Measurements from ENCODE around the gene NAALADL2. TPM values are rescaled to one million over a fixed set of nuclear protein-coding genes. Genes with fewer than 3 reads are reported as not detected.

The NAALADL2 gene
- total and polyA plus RNA-seq, 2 of the 4 experiments (the other 2 are of a cell fraction) = 3.8 to 19.2 TPM

DNA sequence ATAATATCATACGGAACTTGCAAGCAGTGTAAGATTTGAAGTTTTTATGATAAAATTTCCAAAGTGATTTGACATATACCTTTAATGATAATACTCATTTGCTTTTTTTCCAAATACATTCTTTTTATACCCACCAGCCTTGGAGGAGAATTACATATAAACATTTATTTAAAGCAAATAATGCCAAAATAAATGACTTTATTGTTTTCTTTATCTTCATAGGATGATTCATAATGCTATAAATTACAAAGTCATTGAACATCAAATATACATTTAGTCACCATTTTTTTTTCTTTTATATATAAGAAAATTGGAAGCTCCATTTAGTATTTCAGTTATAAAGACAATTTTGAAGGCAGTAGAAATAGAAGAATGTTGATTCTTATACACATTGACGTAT, 450.9 kb downstream of the NAALADL2 start:
- Histone ChIP-seq H3K79me1 (ENCODE audit: low read depth in 1 of 2, low read length in 2 of 2) (no peaks in the 10 kb centered on the region), H3K9ac (ENCODE audit: low read depth, low read length) (no peak overlapping the region), H3K4ac (ENCODE audit: low read depth, low read length) (no peak overlapping the region), H3K9me1 (ENCODE audit: insufficient read depth, low read length) (no peaks in the 10 kb centered on the region), H3K56ac (ENCODE audit: extremely low read depth, insufficient read depth, low read length) (no peak overlapping the region), H4K20me1 (ENCODE audit: insufficient read depth, low read length) (no peaks in the 10 kb centered on the region), H2AK9ac (replicated peaks; ENCODE audit: low read depth, low read length, poor library complexity) (no peak overlapping the region), H4K91ac (ENCODE audit: insufficient read depth, low read depth, low read length) (no peak overlapping the region), H2BK120ac (ENCODE audit: low read depth, low read length) (no peak overlapping the region), H2BK15ac (ENCODE audit: low read depth, low read length) (no peak overlapping the region), H3K36me3 (ENCODE audit: control insufficient read depth, insufficient read depth, low read length) (no peaks in the 10 kb centered on the region), H2BK20ac (ENCODE audit: low read depth, low read length) (no peak overlapping the region), H3K4me1 (ENCODE audit: control insufficient read depth, insufficient read depth, low read length) (no peaks in the 10 kb centered on the region; the same call in 1 of the 2 replicates), H3K18ac (ENCODE audit: low read depth, low read length) (no peak overlapping the region), H4K5ac (ENCODE audit: low read depth, low read length) (no peak overlapping the region), H2AFZ (replicated peaks; ENCODE audit: low read length, poor library complexity) (no peak overlapping the region), H3K27me3 (ENCODE audit: control insufficient read depth, insufficient read depth, low read length) (no peaks in the 10 kb centered on the region), H2BK5ac (ENCODE audit: low read depth, low read length, poor library complexity, severe bottlenecking) (no peak overlapping the region), H3K4me2 (ENCODE audit: low read depth, low read length) (no peak overlapping the region), H2AK5ac (ENCODE audit: low read depth, low read length) (no peak overlapping the region), H3K23ac (ENCODE audit: low read depth, low read length) (no peak overlapping the region), H3K27ac (ENCODE audit: insufficient read depth, low read length) (no peak overlapping the region), H4K8ac (ENCODE audit: low read depth in 2 of 2, low read length in 2 of 2) (no peak overlapping the region), H3K14ac (replicated peaks; ENCODE audit: low read depth, low read length) (no peak overlapping the region), H3K9me3 (ENCODE audit: control insufficient read depth, insufficient read depth, low read length) (no peaks in the 10 kb centered on the region), H3K4me3 (ENCODE audit: insufficient read depth, low read depth, low read length) (no peak overlapping the region)
- DNase-seq (no peak), ATAC-seq (ENCODE audit: low read depth) (no peak)
- in situ Hi-C loops (cut with MboI; ENCODE audit: low sequenced_read_pairs) = no loop called here
- intact Hi-C loops (cut with micrococcal nuclease) = no loop called here
- POLR2A ChIA-PET (ENCODE audit: unreplicated experiment) = no interaction called here
- no peak for TF ChIP-seq FOS (IDR thresholded peaks at IDR 0.05; ENCODE audit: low read depth, low read length)
- no peak for TF ChIP-seq SMC3 (IDR thresholded peaks at IDR 0.05; ENCODE audit: low read depth, low read length)
- TF ChIP-seq POLR2A (IDR thresholded peaks at IDR 0.05; ENCODE audit: low read depth, low read length) = no peak
- TF ChIP-seq MXI1 (IDR thresholded peaks at IDR 0.05; ENCODE audit: borderline replicate concordance, low read depth, low read length) = no peak
- TF ChIP-seq CHD1 (IDR thresholded peaks at IDR 0.05; ENCODE audit: low read depth, low read length) = no peak
- no peak for TF ChIP-seq NFE2L2 (IDR thresholded peaks at IDR 0.05; ENCODE audit: low read depth, low read length)
- TF ChIP-seq RAD21 (IDR thresholded peaks at IDR 0.05; ENCODE audit: low read length) = no peak
- TF ChIP-seq CEBPB (IDR thresholded peaks at IDR 0.05; ENCODE audit: low read depth, low read length) = no peak
- no peak for TF ChIP-seq RFX5 (IDR thresholded peaks at IDR 0.05; ENCODE audit: low read depth, low read length)
- TF ChIP-seq, protein P1, sequence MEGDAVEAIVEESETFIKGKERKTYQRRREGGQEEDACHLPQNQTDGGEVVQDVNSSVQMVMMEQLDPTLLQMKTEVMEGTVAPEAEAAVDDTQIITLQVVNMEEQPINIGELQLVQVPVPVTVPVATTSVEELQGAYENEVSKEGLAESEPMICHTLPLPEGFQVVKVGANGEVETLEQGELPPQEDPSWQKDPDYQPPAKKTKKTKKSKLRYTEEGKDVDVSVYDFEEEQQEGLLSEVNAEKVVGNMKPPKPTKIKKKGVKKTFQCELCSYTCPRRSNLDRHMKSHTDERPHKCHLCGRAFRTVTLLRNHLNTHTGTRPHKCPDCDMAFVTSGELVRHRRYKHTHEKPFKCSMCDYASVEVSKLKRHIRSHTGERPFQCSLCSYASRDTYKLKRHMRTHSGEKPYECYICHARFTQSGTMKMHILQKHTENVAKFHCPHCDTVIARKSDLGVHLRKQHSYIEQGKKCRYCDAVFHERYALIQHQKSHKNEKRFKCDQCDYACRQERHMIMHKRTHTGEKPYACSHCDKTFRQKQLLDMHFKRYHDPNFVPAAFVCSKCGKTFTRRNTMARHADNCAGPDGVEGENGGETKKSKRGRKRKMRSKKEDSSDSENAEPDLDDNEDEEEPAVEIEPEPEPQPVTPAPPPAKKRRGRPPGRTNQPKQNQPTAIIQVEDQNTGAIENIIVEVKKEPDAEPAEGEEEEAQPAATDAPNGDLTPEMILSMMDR (conservative IDR thresholded peaks at IDR 0.05; ENCODE audit: low read depth, low read length) = no peak
- TF ChIP-seq MAZ (IDR thresholded peaks at IDR 0.05; ENCODE audit: borderline replicate concordance, low read depth, low read length) = no peak
- TF ChIP-seq, protein P2, sequence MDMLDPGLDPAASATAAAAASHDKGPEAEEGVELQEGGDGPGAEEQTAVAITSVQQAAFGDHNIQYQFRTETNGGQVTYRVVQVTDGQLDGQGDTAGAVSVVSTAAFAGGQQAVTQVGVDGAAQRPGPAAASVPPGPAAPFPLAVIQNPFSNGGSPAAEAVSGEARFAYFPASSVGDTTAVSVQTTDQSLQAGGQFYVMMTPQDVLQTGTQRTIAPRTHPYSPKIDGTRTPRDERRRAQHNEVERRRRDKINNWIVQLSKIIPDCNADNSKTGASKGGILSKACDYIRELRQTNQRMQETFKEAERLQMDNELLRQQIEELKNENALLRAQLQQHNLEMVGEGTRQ (IDR thresholded peaks at IDR 0.05; ENCODE audit: low read depth, low read length) = no peak
- WGBS, 2 experiments (ENCODE audit: extremely low coverage in 2 of 2, insufficient read length in 1 of 2) = no CpG with 5 or more reads among the region's 2 CpGs
- dilution Hi-C loops (cut with HindIII; ENCODE audit: low sequenced_read_pairs, unreplicated experiment) = no loop called here
- no TSS peak for BruUV-seq (replicated peaks)
- CTCF ChIA-PET = interaction anchor here (0.6 kb wide), 1 partner anchor 60 kb away, joined by 4 read pairs; no protein-coding TSS in a partner anchor

Data from IMR-90 (cell line).